GM18508 (cell line): ENCODE results near the gene FST.

ENCODE experiments used
- ATAC-seq: cut with Tn5 transposase; IDR thresholded peaks from one replicate; pipeline ENCODE4 v1.9.1; 2021; ENCODE audit warnings: moderate number of reproducible peaks; ENCODE audit not compliant: insufficient read depth, unreplicated experiment

Gene FST

GRCh38 chr5:53472720-53473510 lies 7.5 kb upstream of the FST start:
- ATAC-seq, result no peak

- ATAC-seq, result no peak
Measured at GRCh38 chr5:53473633-53474032, 6.8 kb upstream of the FST start.

GRCh38 chr5:53475320-53475719 lies 5.1 kb upstream of the FST start:
- ATAC-seq, result no peak

- ATAC-seq, result no peak
Measured at GRCh38 chr5:53476019-53476418, 4.4 kb upstream of the FST start.

- no peak for ATAC-seq
Measured at GRCh38 chr5:53476531-53477480, 3.6 kb upstream of the FST start.

GRCh38 chr5:53478411-53479044 lies 1.9 kb upstream of the FST start:
- ATAC-seq, result no peak

- no peak for ATAC-seq
Measured at GRCh38 chr5:53479045-53479589, 1.3 kb upstream of the FST start.

- ATAC-seq, result no peak
Measured at GRCh38 chr5:53479590-53480415, 626 bp upstream of the FST start.

- no peak for ATAC-seq
Measured at GRCh38 chr5:53481159-53481886, 894 bp downstream of the FST start.

- ATAC-seq, result no peak
Measured at GRCh38 chr5:53481887-53482716, 1.7 kb downstream of the FST start.

- ATAC-seq, result no peak
Measured at GRCh38 chr5:53482717-53483638, 2.5 kb downstream of the FST start.

- ATAC-seq, result no peak
Measured at GRCh38 chr5:53487436-53487835, 7.0 kb downstream of the FST start.

GRCh38 chr5:53488195-53488722 lies 7.8 kb downstream of the FST start:
- no peak for ATAC-seq

GRCh38 chr5:53490747-53491146 lies 10.3 kb downstream of the FST start:
- no peak for ATAC-seq

- no peak for ATAC-seq
Measured at GRCh38 chr5:53501054-53501453, 20.6 kb downstream of the FST start.

GRCh38 chr5:53503562-53504218 lies 23.3 kb downstream of the FST start:
- ATAC-seq, result no peak
